Gastrocnemius medialis (tissue), 4 donors: ENCODE data around the gene BMP7. TPM values are rescaled to one million over a fixed set of nuclear protein-coding genes. Genes with fewer than 3 reads are reported as not detected.

Experiments used
- ATAC-seq, 2 donors: fragments of 150-250 bp; one replicate each; pipeline ENCODE4 v1.9.1; 2016
- DNase-seq, 2 donors: peaks; one replicate each; pipeline ENCODE4 v3.0.0-alpha.2; 2019
- H3K27ac ChIP-seq, 4 donors: fragments of 200-600 bp; sonication (generic); 1 replicate in 1 of 4; 2 replicates in 3 of 4; pipeline ENCODE4 v1.5.1; 2016 to 2018; ENCODE audit warnings: mild to moderate bottlenecking in 2 of 4, moderate library complexity in 1 of 4
- H3K27me3 ChIP-seq, 3 donors: fragments of 200-600 bp; sonication (generic) in 2 of 3; 1 replicate in 1 of 3; 2 replicates in 2 of 3; pipeline versions ENCODE4 v1.5.1 to v1.6.0; 2016 to 2019; ENCODE audit warnings: mild to moderate bottlenecking in 1 of 3, moderate library complexity in 1 of 3
- H3K36me3 ChIP-seq, 2 donors: fragments of 200-600 bp; sonication (generic) in 1 of 2; one replicate each; pipeline ENCODE4 v1.5.1; 2017 to 2018
- H3K4me1 ChIP-seq, 2 donors: fragments of 200-600 bp; sonication (generic) in 1 of 2; one replicate each; pipeline ENCODE4 v1.5.1; 2016 to 2017; ENCODE audit warnings: mild to moderate bottlenecking in 2 of 2
- H3K4me3 ChIP-seq, 4 donors: fragments of 200-600 bp; sonication (generic) in 3 of 4; 1 replicate in 1 of 4; 2 replicates in 3 of 4; pipeline ENCODE4 v1.5.1; 2016 to 2019; ENCODE audit warnings: mild to moderate bottlenecking in 2 of 4
- H3K9me3 ChIP-seq, 3 donors: fragments of 200-600 bp; sonication (generic) in 2 of 3; 1 replicate in 1 of 3; 2 replicates in 2 of 3; pipeline ENCODE4 v1.5.1; 2016 to 2019
- CTCF ChIP-seq, 5 experiments: fragments of 450-650 bp in 3 of 5; fragments of 200-600 bp in 2 of 5; sonication (generic) in 2 of 5; IDR thresholded peaks in 4 of 5; conservative IDR thresholded peaks in 1 of 5; 1 replicate in 4 of 5; 2 replicates in 1 of 5; pipeline ENCODE4 v1.5.1; 2016 to 2019; ENCODE audit warnings: antibody characterized with exemption in 5 of 5, mild to moderate bottlenecking in 3 of 5, moderate library complexity in 3 of 5
- POLR2A ChIP-seq, 2 donors: fragments of 450-650 bp; IDR thresholded peaks; one replicate each; pipeline ENCODE4 v1.6.1; 2017; ENCODE audit warnings: antibody characterized with exemption in 2 of 2, mild to moderate bottlenecking in 2 of 2, moderate library complexity in 2 of 2
- in situ Hi-C, 4 donors: fragments of 200-750 bp; cut with MboI; loops; one replicate each; pipeline versions ENCODE4 v1.15.0 to v1.8.0; 2017; ENCODE audit warnings: low sequenced_read_pairs in 4 of 4
- intact Hi-C: fragments of 100-400 bp; cut with DNase I; formaldehyde crosslinking; loops from one replicate; pipeline ENCODE4 v1.15.1; 2023; ENCODE audit warnings: low total_unique reads
- total RNA-seq, 4 donors: library from RNA; depleted of rRNA; stranded (reverse); fragments of >200 nt; gene quantifications; one replicate each; pipeline versions ENCODE4 v1.1.0 to v1.2.3, GENCODE V29; 2016

BMP7 gene
- total RNA-seq, 4 donors from 2014 or later = 0.52 TPM; not detected in 3

GRCh38 chr20:57165427-57166004, 100.9 kb downstream of the BMP7 start:
- no peaks in the 10 kb centered on the region for H3K27me3 ChIP-seq
- no peak for DNase-seq
- in situ Hi-C loops = no loop called here
- H3K27ac ChIP-seq = no peak overlapping the region
- no peak overlapping the region for H3K4me3 ChIP-seq
- no peaks in the 10 kb centered on the region for H3K4me1 ChIP-seq
- no peak for ATAC-seq
- intact Hi-C loops = no loop called here
- no peaks in the 10 kb centered on the region for H3K9me3 ChIP-seq
- H3K36me3 ChIP-seq = no peaks in the 10 kb centered on the region
- TF ChIP-seq CTCF (IDR thresholded peaks at IDR 0.05 in 4 of 5, conservative IDR thresholded peaks at IDR 0.05 in 1 of 5) (no peak), POLR2A (IDR thresholded peaks at IDR 0.05) (no peak)

GRCh38 chr20:57164872-57165271, 101.6 kb downstream of the BMP7 start:
- Histone ChIP-seq H3K9me3 (no peaks in the 10 kb centered on the region), H3K27ac (no peak overlapping the region), H3K27me3 (no peaks in the 10 kb centered on the region), H3K4me3 (no peak overlapping the region), H3K36me3 (no peaks in the 10 kb centered on the region), H3K4me1 (no peaks in the 10 kb centered on the region)
- intact Hi-C loops = no loop called here
- ATAC-seq (no peak), DNase-seq (no peak)
- no peak for TF ChIP-seq POLR2A (IDR thresholded peaks at IDR 0.05)
- TF ChIP-seq CTCF (IDR thresholded peaks at IDR 0.05 in 4 of 5, conservative IDR thresholded peaks at IDR 0.05 in 1 of 5) = no peak
- in situ Hi-C loops = no loop called here

- no peak overlapping the region for H3K27ac ChIP-seq
- H3K9me3 ChIP-seq = no peaks in the 10 kb centered on the region
- no peak overlapping the region for H3K4me3 ChIP-seq
- in situ Hi-C loops (no loop called here), intact Hi-C loops (no loop called here)
- no peak for ATAC-seq
- TF ChIP-seq POLR2A (IDR thresholded peaks at IDR 0.05) = no peak
- TF ChIP-seq CTCF (IDR thresholded peaks at IDR 0.05 in 4 of 5, conservative IDR thresholded peaks at IDR 0.05 in 1 of 5) = no peak
- H3K27me3 ChIP-seq = no peaks in the 10 kb centered on the region
- H3K4me1 ChIP-seq = no peaks in the 10 kb centered on the region
- no peaks in the 10 kb centered on the region for H3K36me3 ChIP-seq
- no peak for DNase-seq
These were observed 103.4 kb downstream of the BMP7 start for GRCh38 chr20:57163041-57163440.

GRCh38 chr20:57162362-57162652, 104.1 kb downstream of the BMP7 start:
- DNase-seq (no peak), ATAC-seq (no peak)
- no peaks in the 10 kb centered on the region for H3K4me1 ChIP-seq
- in situ Hi-C loops (no loop called here), intact Hi-C loops (no loop called here)
- H3K27me3 ChIP-seq = no peaks in the 10 kb centered on the region
- no peak for TF ChIP-seq CTCF (IDR thresholded peaks at IDR 0.05 in 4 of 5, conservative IDR thresholded peaks at IDR 0.05 in 1 of 5)
- no peak for TF ChIP-seq POLR2A (IDR thresholded peaks at IDR 0.05)
- H3K9me3 ChIP-seq = no peaks in the 10 kb centered on the region
- no peak overlapping the region for H3K4me3 ChIP-seq
- no peak overlapping the region for H3K27ac ChIP-seq
- H3K36me3 ChIP-seq = no peaks in the 10 kb centered on the region
